ENCODE data around the gene SUSD3.

SUSD3 gene

GRCh38 chr9:93111001-93111370 is 52.5 kb downstream of the SUSD3 start:
- TF ChIP-seq, protein P1, sequence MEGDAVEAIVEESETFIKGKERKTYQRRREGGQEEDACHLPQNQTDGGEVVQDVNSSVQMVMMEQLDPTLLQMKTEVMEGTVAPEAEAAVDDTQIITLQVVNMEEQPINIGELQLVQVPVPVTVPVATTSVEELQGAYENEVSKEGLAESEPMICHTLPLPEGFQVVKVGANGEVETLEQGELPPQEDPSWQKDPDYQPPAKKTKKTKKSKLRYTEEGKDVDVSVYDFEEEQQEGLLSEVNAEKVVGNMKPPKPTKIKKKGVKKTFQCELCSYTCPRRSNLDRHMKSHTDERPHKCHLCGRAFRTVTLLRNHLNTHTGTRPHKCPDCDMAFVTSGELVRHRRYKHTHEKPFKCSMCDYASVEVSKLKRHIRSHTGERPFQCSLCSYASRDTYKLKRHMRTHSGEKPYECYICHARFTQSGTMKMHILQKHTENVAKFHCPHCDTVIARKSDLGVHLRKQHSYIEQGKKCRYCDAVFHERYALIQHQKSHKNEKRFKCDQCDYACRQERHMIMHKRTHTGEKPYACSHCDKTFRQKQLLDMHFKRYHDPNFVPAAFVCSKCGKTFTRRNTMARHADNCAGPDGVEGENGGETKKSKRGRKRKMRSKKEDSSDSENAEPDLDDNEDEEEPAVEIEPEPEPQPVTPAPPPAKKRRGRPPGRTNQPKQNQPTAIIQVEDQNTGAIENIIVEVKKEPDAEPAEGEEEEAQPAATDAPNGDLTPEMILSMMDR (IDR thresholded peaks at IDR 0.05; ENCODE audit: low read depth, low read length), result no peak
- no peak overlapping the region for H3K4me3 ChIP-seq (ENCODE audit: low read depth, low read length)

GRCh38 chr9:93111371-93112115 is 53.0 kb downstream of the SUSD3 start:
- H3K4me3 ChIP-seq (ENCODE audit: low read depth, low read length), result no peak overlapping the region
- TF ChIP-seq, protein P1 (IDR thresholded peaks at IDR 0.05; ENCODE audit: low read depth, low read length), result no peak

DNA sequence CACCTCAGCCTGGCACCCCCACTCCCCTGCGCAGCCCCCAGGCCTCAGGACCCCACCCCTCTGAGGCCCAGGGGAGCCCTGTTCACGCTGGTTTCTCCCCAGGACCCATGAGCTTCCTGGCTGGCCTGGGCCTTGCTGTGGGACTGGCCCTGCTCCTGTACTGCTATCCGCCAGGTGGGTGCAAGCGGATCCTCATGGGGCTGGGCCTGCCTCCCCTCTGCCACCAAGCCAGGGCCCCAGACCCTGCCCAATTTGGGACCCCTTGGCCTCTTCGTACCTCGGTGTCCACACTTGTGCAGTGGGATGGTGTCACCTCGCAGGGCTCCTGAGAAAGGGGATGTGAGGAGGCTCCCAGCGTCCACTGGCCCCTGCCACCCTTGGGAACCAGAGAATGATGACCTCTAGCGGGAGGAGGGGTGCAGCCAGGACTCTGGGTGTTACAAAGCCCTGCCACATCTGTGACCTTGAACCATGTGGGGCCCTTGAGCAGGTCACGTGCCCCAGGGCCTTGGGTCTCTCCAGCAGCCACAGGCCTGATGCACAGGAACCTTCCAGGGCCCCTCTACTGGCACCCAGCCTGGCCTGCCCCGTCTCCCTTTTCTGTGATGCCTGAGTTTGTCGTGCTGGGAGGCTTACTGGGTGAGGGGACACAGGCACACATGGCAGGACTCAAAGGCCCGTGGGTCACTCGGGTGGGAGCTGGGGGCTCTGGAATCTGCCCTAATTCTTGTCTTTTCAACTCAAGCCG is 53.8 kb downstream of the SUSD3 start:
- no peak overlapping the region for H3K4me3 ChIP-seq (ENCODE audit: low read depth, low read length)
- TF ChIP-seq, protein P1 (IDR thresholded peaks at IDR 0.05; ENCODE audit: low read depth, low read length), result no peak

DNA sequence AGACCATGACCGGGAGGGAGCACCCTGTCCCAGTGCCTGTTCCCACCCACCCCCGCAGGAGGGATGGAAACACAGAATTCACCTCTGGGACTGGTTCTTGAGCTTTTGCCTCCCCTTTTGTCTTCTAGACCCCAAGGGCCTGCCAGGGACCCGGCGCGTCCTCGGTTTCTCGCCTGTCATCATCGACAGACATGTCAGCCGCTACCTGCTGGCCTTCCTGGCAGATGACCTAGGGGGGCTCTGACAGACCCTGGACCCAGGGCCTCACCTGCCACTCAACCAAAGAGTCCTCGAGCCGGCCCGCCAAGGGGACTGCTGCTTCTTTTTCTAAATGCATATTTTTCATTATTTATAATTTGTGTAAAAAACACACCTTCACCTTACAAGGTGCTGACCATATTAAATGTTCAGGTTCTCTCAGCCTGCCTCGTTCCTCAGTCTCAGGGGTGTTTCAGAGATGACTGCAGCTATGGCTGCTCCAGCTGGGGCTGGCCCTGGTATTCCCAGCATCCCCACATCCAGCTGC is 54.4 kb downstream of the SUSD3 start:
- TF ChIP-seq, protein P1 (IDR thresholded peaks at IDR 0.05; ENCODE audit: low read depth, low read length), result no peak
- no peak overlapping the region for H3K4me3 ChIP-seq (ENCODE audit: low read depth, low read length)

DNA sequence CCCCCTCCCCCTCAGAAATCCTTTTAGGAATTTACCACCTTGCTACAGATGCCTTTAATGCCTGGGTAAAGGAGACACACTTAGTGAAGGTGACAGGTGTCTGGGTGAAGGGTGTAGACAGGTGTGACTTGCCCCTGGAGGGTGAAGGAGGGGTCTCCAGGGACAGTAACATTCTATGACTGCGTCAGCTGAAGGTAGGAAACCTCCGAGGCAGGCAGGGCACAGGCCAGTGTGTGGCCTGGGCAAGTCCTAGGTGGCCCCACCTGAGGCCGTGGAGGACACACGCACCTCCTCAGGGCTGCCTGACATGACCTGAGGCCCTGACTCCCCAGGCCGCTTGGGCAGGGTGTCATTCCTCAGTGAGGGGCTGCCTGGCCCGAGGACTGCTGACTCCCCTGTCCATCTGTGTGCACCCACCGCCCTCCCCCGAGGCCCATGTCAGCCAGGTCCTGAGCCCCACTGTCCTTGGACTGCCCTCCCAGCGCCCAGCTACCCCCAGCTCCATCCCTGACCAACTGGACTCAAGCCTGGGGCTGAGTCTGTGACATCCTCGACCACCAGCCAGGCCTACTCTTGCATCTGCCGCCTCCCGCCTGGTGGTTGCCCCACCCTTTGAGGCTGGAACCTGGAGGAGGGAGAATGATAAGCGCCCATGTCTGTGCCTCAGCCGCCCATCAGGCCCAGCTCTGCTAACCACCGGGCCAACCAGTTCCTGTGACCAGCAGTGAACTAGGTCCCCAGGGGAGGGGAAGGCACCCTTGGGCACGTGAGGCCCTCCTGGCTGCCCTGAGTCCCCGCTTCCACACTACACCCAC is 55.9 kb downstream of the SUSD3 start:
- H3K4me3 ChIP-seq (ENCODE audit: low read depth, low read length), result no peak overlapping the region
- TF ChIP-seq, protein P1 (IDR thresholded peaks at IDR 0.05; ENCODE audit: low read depth, low read length), result no peak

DNA sequence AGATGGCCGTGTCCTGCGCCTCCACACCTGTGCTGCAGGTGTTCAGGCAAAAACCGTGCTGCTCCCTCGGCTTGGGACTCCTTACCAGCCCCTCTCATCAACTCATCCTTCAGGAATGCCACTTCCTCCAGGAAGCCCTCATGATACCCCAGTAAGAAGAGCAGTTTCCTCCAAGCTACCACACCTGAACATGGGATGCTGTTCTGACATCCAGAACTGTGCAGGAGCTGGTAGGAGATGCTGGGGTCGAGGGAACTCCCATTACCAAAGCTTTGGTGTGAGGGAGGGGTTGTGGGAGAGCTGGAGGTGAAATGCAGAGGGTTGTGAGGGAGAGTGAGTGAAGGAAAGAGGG is 56.5 kb downstream of the SUSD3 start:
- H3K4me3 ChIP-seq (ENCODE audit: low read depth, low read length), result no peak overlapping the region
- TF ChIP-seq, protein P1 (IDR thresholded peaks at IDR 0.05; ENCODE audit: low read depth, low read length), result no peak
